Endodermal cell (in vitro differentiated cells): ENCODE results near the gene FAM151A. TPM values are rescaled to one million over a fixed set of nuclear protein-coding genes. Genes with fewer than 3 reads are reported as not detected.

Source experiments
- DNase-seq: peaks from one replicate; pipeline ENCODE4 v3.0.0-alpha.2; 2017
- H3K27ac ChIP-seq: 2 replicates; pipeline ENCODE4 v1.5.1; 2013; ENCODE audit warnings: mild to moderate bottlenecking, low read depth, low read length, moderate library complexity
- H3K27me3 ChIP-seq: 2 replicates; pipeline ENCODE4 v1.6.1; 2013; ENCODE audit warnings: mild to moderate bottlenecking, low read length, moderate library complexity; ENCODE audit not compliant: insufficient read depth, control insufficient read depth, poor library complexity, severe bottlenecking
- H3K36me3 ChIP-seq: 2 replicates; pipeline ENCODE4 v1.7.0; 2013; ENCODE audit warnings: mild to moderate bottlenecking, low read length, moderate library complexity; ENCODE audit not compliant: control insufficient read depth, insufficient read depth
- H3K4me1 ChIP-seq: one replicate; pipeline ENCODE4 v1.7.0; 2013; ENCODE audit warnings: low read length; ENCODE audit not compliant: control insufficient read depth, insufficient read depth
- H3K4me3 ChIP-seq: 2 replicates; pipeline ENCODE4 v1.5.1; 2013; ENCODE audit warnings: mild to moderate bottlenecking, low read length, moderate library complexity
- H3K9ac ChIP-seq: 2 replicates; pipeline ENCODE4 v1.6.1; 2013; ENCODE audit warnings: mild to moderate bottlenecking, low read length, moderate library complexity; ENCODE audit not compliant: poor library complexity, severe bottlenecking; ENCODE audit errors: extremely low read depth
- H3K9me3 ChIP-seq: 2 replicates; pipeline ENCODE4 v1.6.1; 2013; ENCODE audit warnings: mild to moderate bottlenecking, low read length, moderate library complexity; ENCODE audit not compliant: control insufficient read depth
- H3K27ac Mint-ChIP-seq: 2 replicates; pipeline ENCODE4 v1.8.0; 2020; ENCODE audit warnings: mixed read lengths
- H3K27me3 Mint-ChIP-seq: 2 replicates; pipeline ENCODE4 v1.8.0; 2021; ENCODE audit warnings: mild to moderate bottlenecking, mixed read lengths; ENCODE audit not compliant: insufficient read depth
- H3K36me3 Mint-ChIP-seq: 2 replicates; pipeline ENCODE4 v1.8.0; 2020; ENCODE audit warnings: low read depth, mixed read lengths
- H3K4me1 Mint-ChIP-seq: 2 replicates; pipeline ENCODE4 v1.8.0; 2020; ENCODE audit warnings: mixed read lengths
- H3K4me3 Mint-ChIP-seq: 2 replicates; pipeline ENCODE4 v1.8.0; 2020; ENCODE audit warnings: mild to moderate bottlenecking, moderate library complexity, mixed read lengths
- H3K9me3 Mint-ChIP-seq: 2 replicates; pipeline ENCODE4 v1.8.0; 2020; ENCODE audit warnings: mild to moderate bottlenecking, mixed read lengths
- WGBS, 2 experiments: methylation state at CpG; one replicate each; pipeline versions ENCODE4 v1.1.5 to v1.1.7; 2013; ENCODE audit warnings: missing lambda C conversion rate in 2 of 2, mixed read lengths in 1 of 2; ENCODE audit not compliant: insufficient coverage in 1 of 2, insufficient read length in 1 of 2; 5-methylcytosine and 5-hydroxymethylcytosine counted together
- total RNA-seq, 2 donors: library from RNA; stranded (reverse); fragmentation: NEBNext Ultra II Directional in 1 of 2; extraction: Animal tissue kit (Norgen Biotek cat#: 25700) in 1 of 2; gene quantifications; 2 replicates in 1 of 2; 3 replicates in 1 of 2; pipeline ENCODE4 v1.2.1, GENCODE V29; 2021
- TF ChIP-seq, protein P1 (sequence below): fragments of 200-600 bp; sonication (generic); conservative IDR thresholded peaks from 2 replicates; pipeline ENCODE4 v1.5.0; 2021; ENCODE audit warnings: antibody characterized with exemption, mild to moderate bottlenecking

FAM151A gene
- total RNA-seq, 2 donors from 2014 or later, result not detected

DNA sequence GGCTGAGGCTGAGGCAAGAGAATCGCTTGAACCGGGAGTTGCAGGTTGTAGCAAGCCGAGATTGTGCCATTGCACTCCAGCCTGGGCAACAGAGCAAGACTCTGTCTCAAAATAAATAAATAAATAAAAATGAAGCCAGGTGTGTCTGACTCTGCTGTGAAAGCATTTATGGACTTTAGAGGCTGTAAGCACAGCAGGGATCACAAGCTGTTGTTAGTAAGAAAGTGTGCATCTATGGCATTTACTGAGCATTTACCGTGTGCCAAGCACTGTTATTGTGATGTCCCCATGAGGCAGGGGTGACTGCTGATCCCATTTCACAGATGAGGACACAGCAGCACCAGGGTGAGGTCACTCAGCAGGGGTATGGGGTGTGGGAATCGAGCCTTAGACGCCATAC is 20.1 kb downstream of the FAM151A start:
- no peaks in the 10 kb centered on the region for H3K27me3 ChIP-seq
- no peak overlapping the region for H3K27ac ChIP-seq
- no peak overlapping the region for H3K9ac ChIP-seq
- TF ChIP-seq, protein P1, sequence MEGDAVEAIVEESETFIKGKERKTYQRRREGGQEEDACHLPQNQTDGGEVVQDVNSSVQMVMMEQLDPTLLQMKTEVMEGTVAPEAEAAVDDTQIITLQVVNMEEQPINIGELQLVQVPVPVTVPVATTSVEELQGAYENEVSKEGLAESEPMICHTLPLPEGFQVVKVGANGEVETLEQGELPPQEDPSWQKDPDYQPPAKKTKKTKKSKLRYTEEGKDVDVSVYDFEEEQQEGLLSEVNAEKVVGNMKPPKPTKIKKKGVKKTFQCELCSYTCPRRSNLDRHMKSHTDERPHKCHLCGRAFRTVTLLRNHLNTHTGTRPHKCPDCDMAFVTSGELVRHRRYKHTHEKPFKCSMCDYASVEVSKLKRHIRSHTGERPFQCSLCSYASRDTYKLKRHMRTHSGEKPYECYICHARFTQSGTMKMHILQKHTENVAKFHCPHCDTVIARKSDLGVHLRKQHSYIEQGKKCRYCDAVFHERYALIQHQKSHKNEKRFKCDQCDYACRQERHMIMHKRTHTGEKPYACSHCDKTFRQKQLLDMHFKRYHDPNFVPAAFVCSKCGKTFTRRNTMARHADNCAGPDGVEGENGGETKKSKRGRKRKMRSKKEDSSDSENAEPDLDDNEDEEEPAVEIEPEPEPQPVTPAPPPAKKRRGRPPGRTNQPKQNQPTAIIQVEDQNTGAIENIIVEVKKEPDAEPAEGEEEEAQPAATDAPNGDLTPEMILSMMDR, result no peak
- H3K4me1 ChIP-seq, result no peaks in the 10 kb centered on the region
- H3K4me3 ChIP-seq, result no peak overlapping the region
- no peaks in the 10 kb centered on the region for H3K36me3 ChIP-seq
- Mint-ChIP-seq H3K9me3 (no peaks in the 10 kb centered on the region), H3K36me3 (no peaks in the 10 kb centered on the region), H3K4me3 (no peak overlapping the region), H3K4me1 (no peaks in the 10 kb centered on the region), H3K27ac (no peak overlapping the region), H3K27me3 (no peaks in the 10 kb centered on the region)
- no peak for DNase-seq
- no peaks in the 10 kb centered on the region for H3K9me3 ChIP-seq
- 93 to 94% methylated on average over 4 to 6 of the region's 6 CpGs for WGBS, 2 experiments

DNA sequence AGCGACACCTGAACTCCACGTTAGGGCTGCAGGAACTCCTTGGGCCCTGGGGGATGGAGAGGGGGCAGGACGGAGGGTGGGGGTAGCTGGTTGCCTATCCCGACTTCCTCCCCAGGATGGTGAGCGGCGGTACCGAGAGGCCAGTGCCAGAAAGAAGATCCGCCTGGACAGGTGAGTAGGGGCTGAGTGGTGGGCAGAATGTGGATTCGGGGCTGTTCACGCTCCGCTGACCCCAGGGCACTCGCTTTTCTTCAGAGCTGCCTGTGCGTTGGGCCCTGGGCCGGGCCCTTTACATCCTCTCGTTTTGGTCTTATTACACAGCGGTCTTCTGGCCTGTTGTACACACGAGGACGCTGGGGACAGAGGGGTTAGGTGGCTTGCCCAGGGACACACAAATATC is 20.8 kb downstream of the FAM151A start:
- no peak overlapping the region for H3K27ac ChIP-seq
- no peaks in the 10 kb centered on the region for H3K9me3 ChIP-seq
- H3K9ac ChIP-seq, result no peak overlapping the region
- no peaks in the 10 kb centered on the region for H3K4me1 ChIP-seq
- Mint-ChIP-seq H3K9me3 (no peaks in the 10 kb centered on the region), H3K36me3 (no peaks in the 10 kb centered on the region), H3K27me3 (no peaks in the 10 kb centered on the region), H3K4me1 (no peaks in the 10 kb centered on the region), H3K4me3 (no peak overlapping the region), H3K27ac (no peak overlapping the region)
- no peak for DNase-seq
- 89 to 94% methylated on average over 12 to 18 of the region's 18 CpGs for WGBS, 2 experiments
- no peak overlapping the region for H3K4me3 ChIP-seq
- no peaks in the 10 kb centered on the region for H3K36me3 ChIP-seq
- no peaks in the 10 kb centered on the region for H3K27me3 ChIP-seq
- TF ChIP-seq, protein P1, result no peak

- Histone ChIP-seq H3K9ac (no peak overlapping the region), H3K9me3 (no peaks in the 10 kb centered on the region), H3K4me1 (no peaks in the 10 kb centered on the region), H3K27me3 (no peaks in the 10 kb centered on the region), H3K36me3 (no peaks in the 10 kb centered on the region), H3K4me3 (no peak overlapping the region), H3K27ac (no peak overlapping the region)
- Mint-ChIP-seq H3K36me3 (no peaks in the 10 kb centered on the region), H3K4me1 (no peaks in the 10 kb centered on the region), H3K4me3 (no peak overlapping the region), H3K9me3 (no peaks in the 10 kb centered on the region), H3K27me3 (no peaks in the 10 kb centered on the region), H3K27ac (no peak overlapping the region)
- WGBS, 2 experiments, result 93 to 96% methylated on average over 4 to 10 of the region's 10 CpGs
- no peak for DNase-seq
- TF ChIP-seq, protein P1, result no peak
Measured at GRCh38 chr1:54601730-54602129, 21.6 kb downstream of the FAM151A start.
